NCI-H446 treated with DMSO at 0.1 percent for 48 hours (cell line): ENCODE data around the gene PHF10.

Experiments used
- DNase-seq: peaks from one replicate; lab custom pipeline; 2025; lab: John Stamatoyannopoulos, UW

The PHF10 gene

GRCh38 chr6:169677096-169677495, 47.2 kb downstream of the PHF10 start:
- no peak for DNase-seq

- DNase-seq = no peak
These were observed 49.3 kb downstream of the PHF10 start for GRCh38 chr6:169675011-169675410.

GRCh38 chr6:169671563-169671962, 52.7 kb downstream of the PHF10 start:
- DNase-seq = no peak

- DNase-seq = no peak
These were observed 54.4 kb downstream of the PHF10 start for GRCh38 chr6:169669889-169670288.

GRCh38 chr6:169669147-169669546, 55.2 kb downstream of the PHF10 start:
- no peak for DNase-seq

- no peak for DNase-seq
These were observed 56.0 kb downstream of the PHF10 start for GRCh38 chr6:169668203-169668847.

GRCh38 chr6:169667716-169668115, 56.6 kb downstream of the PHF10 start:
- no peak for DNase-seq

GRCh38 chr6:169666441-169666840, 57.9 kb downstream of the PHF10 start:
- no peak for DNase-seq

- no peak for DNase-seq
These were observed 59.0 kb downstream of the PHF10 start for GRCh38 chr6:169665289-169665688.

GRCh38 chr6:169664227-169664626, 60.1 kb downstream of the PHF10 start:
- no peak for DNase-seq

GRCh38 chr6:169663468-169663867, 60.8 kb downstream of the PHF10 start:
- no peak for DNase-seq

- DNase-seq = no peak
These were observed 62.9 kb downstream of the PHF10 start for GRCh38 chr6:169661391-169661756.

- DNase-seq = no peak
These were observed 63.4 kb downstream of the PHF10 start for GRCh38 chr6:169660751-169661390.

- DNase-seq = no peak
These were observed 64.3 kb downstream of the PHF10 start for GRCh38 chr6:169659820-169660610.

- DNase-seq = no peak
These were observed 67.1 kb downstream of the PHF10 start for GRCh38 chr6:169657284-169657610.

GRCh38 chr6:169656546-169657283, 67.6 kb downstream of the PHF10 start:
- DNase-seq = no peak

GRCh38 chr6:169654598-169655391, 69.5 kb downstream of the PHF10 start:
- no peak for DNase-seq
